IMR-90 (cell line): Measurements from ENCODE around the gene TOR4A. TPM values are rescaled to one million over a fixed set of nuclear protein-coding genes. Genes with fewer than 3 reads are reported as not detected.

Experiments
- ATAC-seq: fragments of 200-7000 bp; cut with Tn5 transposase; 2 replicates; pipeline ENCODE4 v1.9.1; 2020; ENCODE audit warnings: low read depth, mild to moderate bottlenecking, moderate library complexity
- BruUV-seq: library from RNA; stranded (reverse); fragments of 400-500 nt; replicated peaks from 2 replicates; lab custom pipeline; 2021; lab: Mats Ljungman, UMichigan
- CTCF ChIA-PET: fragments of 300-600 bp; formaldehyde crosslinking; extraction: SDS; loops from one replicate; lab custom pipeline; 2021; ENCODE audit warnings: antibody characterized with exemption; lab: Yijun Ruan, JAX
- POLR2A ChIA-PET: fragments of 300-600 bp; sonication (Branson Sonifier 250); formaldehyde crosslinking; loops from one replicate; lab custom pipeline; 2022; ENCODE audit warnings: antibody characterized with exemption; ENCODE audit not compliant: unreplicated experiment; lab: Charles Lee
- DNase-seq: peaks from one replicate; pipeline ENCODE4 v3.0.0; 2013
- H2AFZ ChIP-seq: replicated peaks from 2 replicates; pipeline ENCODE3; 2013; ENCODE audit warnings: low read length, mild to moderate bottlenecking; ENCODE audit not compliant: poor library complexity
- H2AK5ac ChIP-seq: 2 replicates; pipeline ENCODE4 v1.6.1; 2013; ENCODE audit warnings: low read depth, low read length, inconsistent platforms
- H2AK9ac ChIP-seq: replicated peaks from 2 replicates; pipeline ENCODE3; 2013; ENCODE audit warnings: mild to moderate bottlenecking, low read depth, low read length, moderate library complexity; ENCODE audit not compliant: poor library complexity
- H2BK120ac ChIP-seq: 2 replicates; pipeline ENCODE4 v1.6.1; 2013; ENCODE audit warnings: low read depth, low read length, inconsistent platforms
- H2BK15ac ChIP-seq: 3 replicates; pipeline ENCODE4 v1.6.1; 2013; ENCODE audit warnings: low read depth, low read length, inconsistent platforms
- H2BK20ac ChIP-seq: 2 replicates; pipeline ENCODE4 v1.6.1; 2013; ENCODE audit warnings: low read depth, mild to moderate bottlenecking, inconsistent platforms, low read length, moderate library complexity
- H2BK5ac ChIP-seq: 2 replicates; pipeline ENCODE4 v1.6.1; 2013; ENCODE audit warnings: mild to moderate bottlenecking, low read depth, low read length, inconsistent platforms; ENCODE audit not compliant: poor library complexity, severe bottlenecking
- H3K14ac ChIP-seq: replicated peaks from 2 replicates; pipeline ENCODE4 v1.6.1; 2013; ENCODE audit warnings: low read depth, low read length, inconsistent platforms
- H3K18ac ChIP-seq: 2 replicates; pipeline ENCODE4 v1.6.1; 2013; ENCODE audit warnings: low read depth, low read length, control low read depth
- H3K23ac ChIP-seq: 2 replicates; pipeline ENCODE4 v1.6.1; 2013; ENCODE audit warnings: low read depth, low read length, inconsistent platforms
- H3K27ac ChIP-seq: 2 replicates; pipeline ENCODE4 v1.5.1; 2013; ENCODE audit warnings: mild to moderate bottlenecking, control low read depth, low read length; ENCODE audit not compliant: insufficient read depth
- H3K27me3 ChIP-seq: 2 replicates; pipeline ENCODE4 v1.6.1; 2013; ENCODE audit warnings: low read length; ENCODE audit not compliant: control insufficient read depth, insufficient read depth
- H3K36me3 ChIP-seq: 2 replicates; pipeline ENCODE4 v1.6.1; 2013; ENCODE audit warnings: low read length, mixed read lengths; ENCODE audit not compliant: control insufficient read depth, insufficient read depth
- H3K4ac ChIP-seq: 2 replicates; pipeline ENCODE4 v1.6.1; 2013; ENCODE audit warnings: low read depth, low read length, inconsistent platforms
- H3K4me1 ChIP-seq: 2 replicates; pipeline ENCODE4 v1.6.1; 2013; ENCODE audit warnings: low read length, mixed read lengths; ENCODE audit not compliant: control insufficient read depth, insufficient read depth
- H3K4me2 ChIP-seq: 2 replicates; pipeline ENCODE4 v1.6.1; 2013; ENCODE audit warnings: low read depth, mild to moderate bottlenecking, control low read depth, low read length, moderate library complexity
- H3K4me3 ChIP-seq: 2 replicates; pipeline ENCODE4 v1.5.1; 2013; ENCODE audit warnings: low read depth, mild to moderate bottlenecking, control low read depth, low read length, moderate library complexity; ENCODE audit not compliant: insufficient read depth
- H3K56ac ChIP-seq: 2 replicates; pipeline ENCODE4 v1.6.1; 2013; ENCODE audit warnings: low read length, inconsistent platforms; ENCODE audit not compliant: insufficient read depth; ENCODE audit errors: extremely low read depth
- H3K79me1 ChIP-seq, 2 experiments: 2 replicates each; pipeline ENCODE4 v1.6.1; 2013; ENCODE audit warnings: low read length in 2 of 2, inconsistent platforms in 1 of 2, low read depth in 1 of 2
- H3K9ac ChIP-seq: 2 replicates; pipeline ENCODE4 v1.6.1; 2013; ENCODE audit warnings: low read depth, low read length, control low read depth
- H3K9me1 ChIP-seq: 2 replicates; pipeline ENCODE4 v1.6.1; 2013; ENCODE audit warnings: low read length, inconsistent platforms; ENCODE audit not compliant: insufficient read depth
- H3K9me3 ChIP-seq: 2 replicates; pipeline ENCODE4 v1.6.1; 2013; ENCODE audit warnings: low read length; ENCODE audit not compliant: control insufficient read depth, insufficient read depth
- H4K20me1 ChIP-seq: 2 replicates; pipeline ENCODE4 v1.6.1; 2013; ENCODE audit warnings: low read length, inconsistent platforms; ENCODE audit not compliant: insufficient read depth
- H4K5ac ChIP-seq: 2 replicates; pipeline ENCODE4 v1.6.1; 2013; ENCODE audit warnings: mild to moderate bottlenecking, low read depth, low read length, control low read depth
- H4K8ac ChIP-seq, 2 experiments: 2 replicates each; pipeline ENCODE4 v1.6.1; 2013; ENCODE audit warnings: low read depth in 2 of 2, low read length in 2 of 2, control low read depth in 1 of 2, inconsistent platforms in 1 of 2
- H4K91ac ChIP-seq: 2 replicates; pipeline ENCODE4 v1.6.1; 2013; ENCODE audit warnings: low read depth, low read length, inconsistent platforms; ENCODE audit not compliant: insufficient read depth
- BHLHE40 ChIP-seq: fragments of 150-350 bp; IDR thresholded peaks from 2 replicates; pipeline ENCODE4 v1.6.1; 2016; ENCODE audit warnings: mild to moderate bottlenecking, low read depth, low read length
- CEBPB ChIP-seq: IDR thresholded peaks from 2 replicates; pipeline ENCODE4 v1.6.1; 2012; ENCODE audit warnings: low read depth, low read length, improper control_type of control experiment
- FOS ChIP-seq: fragments of 150-350 bp; IDR thresholded peaks from 2 replicates; pipeline ENCODE4 v1.6.1; 2016; ENCODE audit warnings: low read depth, low read length
- MAFK ChIP-seq: IDR thresholded peaks from 2 replicates; pipeline ENCODE4 v1.6.1; 2012; ENCODE audit warnings: low read depth, low read length, improper control_type of control experiment
- MAZ ChIP-seq: IDR thresholded peaks from 2 replicates; pipeline ENCODE4 v1.6.1; 2012; ENCODE audit warnings: low read depth, mild to moderate bottlenecking, low read length, improper control_type of control experiment, moderate library complexity, borderline replicate concordance
- MXI1 ChIP-seq: IDR thresholded peaks from 2 replicates; pipeline ENCODE4 v1.6.1; 2012; ENCODE audit warnings: low read depth, mild to moderate bottlenecking, low read length, moderate library complexity, borderline replicate concordance
- NFE2L2 ChIP-seq: fragments of 150-350 bp; IDR thresholded peaks from 2 replicates; pipeline ENCODE4 v1.6.1; 2016; ENCODE audit warnings: low read depth, mild to moderate bottlenecking, low read length
- POLR2A ChIP-seq: IDR thresholded peaks from 2 replicates; pipeline ENCODE4 v1.6.1; 2012; ENCODE audit warnings: mild to moderate bottlenecking, low read depth, low read length
- RAD21 ChIP-seq: IDR thresholded peaks from 2 replicates; pipeline ENCODE4 v1.6.1; 2012; ENCODE audit warnings: low read length, improper control_type of control experiment
- RCOR1 ChIP-seq: IDR thresholded peaks from 2 replicates; pipeline ENCODE4 v1.6.1; 2012; ENCODE audit warnings: mild to moderate bottlenecking, low read length, improper control_type of control experiment; ENCODE audit not compliant: insufficient replicate concordance
- RFX5 ChIP-seq: IDR thresholded peaks from 2 replicates; pipeline ENCODE4 v1.8.0; 2012; ENCODE audit warnings: low read depth, mild to moderate bottlenecking, low read length, moderate library complexity
- SMC3 ChIP-seq: fragments of 150-350 bp; IDR thresholded peaks from 2 replicates; pipeline ENCODE4 v1.6.1; 2016; ENCODE audit warnings: low read depth, mild to moderate bottlenecking, antibody characterized with exemption, low read length, moderate library complexity
- WGBS, 2 experiments: methylation state at CpG; one replicate each; pipeline versions ENCODE4 v1.1.5 to v1.1.7; 2013; ENCODE audit warnings: missing lambda C conversion rate in 2 of 2; ENCODE audit not compliant: insufficient read length in 1 of 2; ENCODE audit errors: extremely low coverage in 2 of 2; 5-methylcytosine and 5-hydroxymethylcytosine counted together
- dilution Hi-C: fragments of 300-500 bp; cut with HindIII; formaldehyde crosslinking; loops from one replicate; pipeline ENCODE4 v1.14.3; 2018; ENCODE audit warnings: low sequenced_read_pairs; ENCODE audit not compliant: unreplicated experiment
- in situ Hi-C: fragments of 300-500 bp; cut with MboI; formaldehyde crosslinking; loops from 3 replicates; pipeline ENCODE4 v1.14.3; 2019; ENCODE audit warnings: low sequenced_read_pairs, inconsistent platforms, mixed read lengths
- intact Hi-C: fragments of 100-400 bp; cut with micrococcal nuclease; formaldehyde crosslinking; loops from 2 replicates; pipeline ENCODE4 v1.10.0; 2022
- polyA plus RNA-seq, 3 experiments: library from polyadenylated mRNA; depleted of rRNA; stranded (reverse); fragments of >200 nt; gene quantifications; 2 replicates each; pipeline ENCODE4 v1.2.3, GENCODE V29; 2012; ENCODE audit warnings: low replicate concordance in 1 of 3
- total RNA-seq: library from RNA; depleted of rRNA; stranded (reverse); fragments of >200 nt; gene quantifications from 2 replicates; pipeline ENCODE4 v1.2.3, GENCODE V29; 2012
- TF ChIP-seq, protein P1 (sequence below): conservative IDR thresholded peaks from 2 replicates; pipeline ENCODE4 v1.5.1; 2012; ENCODE audit warnings: mild to moderate bottlenecking, low read depth, low read length, improper control_type of control experiment

TOR4A gene
- total and polyA plus RNA-seq, 2 of the 4 experiments (the other 2 are of a cell fraction), result 9.7 to 22.9 TPM

DNA sequence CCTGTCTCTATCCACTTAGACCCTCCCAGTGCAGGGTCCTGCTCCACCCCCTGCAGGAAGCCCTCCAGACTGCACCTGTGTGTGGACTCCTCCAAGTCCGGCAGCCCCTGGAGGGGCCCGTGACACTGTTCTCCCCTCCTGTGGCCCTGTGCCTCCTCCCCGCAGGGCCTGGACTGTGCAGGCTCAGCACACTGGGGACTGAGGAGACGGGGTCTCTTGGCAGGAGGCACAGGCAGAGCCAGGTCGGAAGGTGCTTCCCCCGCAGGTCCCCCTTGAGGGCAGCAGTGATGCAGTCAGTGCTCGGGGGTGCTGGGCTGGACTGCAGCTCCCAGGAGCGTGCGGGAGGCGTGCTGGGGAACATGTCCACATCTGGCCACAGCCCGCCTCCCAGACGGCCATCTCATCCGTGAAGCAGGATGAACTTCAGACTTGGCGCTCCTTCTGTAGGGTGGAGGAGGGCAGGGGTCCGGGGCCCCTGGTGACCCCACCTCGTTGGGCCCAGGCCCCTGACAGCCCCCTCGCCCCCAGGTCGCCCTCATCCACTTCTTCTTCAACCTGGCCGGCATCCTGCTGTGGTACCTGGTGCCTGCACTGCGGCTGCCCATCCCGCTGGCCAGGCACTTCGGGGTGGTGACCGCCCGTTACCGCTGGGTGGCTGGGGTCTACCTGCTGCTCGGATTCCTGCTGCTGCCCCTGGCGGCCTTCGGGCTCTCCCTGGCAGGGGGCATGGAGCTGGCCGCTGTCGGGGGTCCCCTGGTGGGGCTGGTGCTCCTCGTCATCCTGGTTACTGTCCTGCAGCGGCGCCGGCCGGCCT lies 41.9 kb upstream of the TOR4A start (continued):
- no peak for TF ChIP-seq RFX5

DNA sequence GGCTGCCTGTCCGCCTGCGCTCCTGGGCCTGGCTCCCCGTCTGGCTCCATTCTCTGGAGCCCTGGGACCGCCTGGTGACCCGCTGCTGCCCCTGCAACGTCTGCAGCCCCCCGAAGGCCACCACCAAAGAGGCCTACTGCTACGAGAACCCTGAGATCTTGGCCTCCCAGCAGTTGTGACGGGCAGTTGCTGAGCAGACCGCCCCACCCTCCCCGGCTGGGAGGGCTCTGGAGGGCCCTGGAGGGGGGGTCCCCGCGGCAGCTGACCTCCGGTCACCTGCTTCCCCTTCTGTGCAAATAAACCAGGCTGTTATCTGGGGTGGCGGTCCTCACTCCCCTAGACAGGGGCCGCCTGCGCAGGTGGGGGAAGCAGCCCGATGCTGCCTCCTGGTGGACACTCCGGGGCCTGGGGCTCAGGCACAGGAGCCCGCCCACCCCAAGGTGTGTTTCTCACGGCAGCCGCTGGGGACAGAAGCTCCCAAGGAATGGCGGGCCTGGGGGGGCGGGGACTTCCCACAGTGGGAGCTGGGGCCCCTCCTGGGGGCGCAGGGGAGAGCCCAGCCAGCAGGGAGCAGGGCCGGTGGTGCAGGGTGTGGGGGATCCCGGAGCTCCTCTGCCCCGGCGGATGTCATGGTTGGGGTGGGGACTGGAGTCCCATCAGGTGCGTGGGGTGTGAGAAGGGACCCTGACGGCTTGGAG lies 41.1 kb upstream of the TOR4A start:
- Histone ChIP-seq H4K8ac (no peak overlapping the region), H2AK5ac (peak overlapping the region; percentile 73; the same call in 1 of the 2 replicates), H3K36me3 (no peaks in the 10 kb centered on the region), H3K18ac (no peak overlapping the region), H4K20me1 (peaks cover 6% of the 10 kb centered on the region; the same call in 1 of the 2 replicates), H3K9me1 (no peaks in the 10 kb centered on the region), H2AK9ac (peak overlapping the region; percentile 89), H3K79me1 (peaks cover 8 to 27% of the 10 kb centered on the region in 2 experiments; a peak in 3 of 4 replicates), H3K27ac (no peak overlapping the region), H2BK15ac (no peak overlapping the region), H3K56ac (no peak overlapping the region), H3K14ac (no peak overlapping the region), H4K5ac (no peak overlapping the region), H2AFZ (peak overlapping the region; percentile 63), H2BK120ac (no peak overlapping the region), H3K4ac (no peak overlapping the region), H2BK5ac (no peak overlapping the region), H3K23ac (no peak overlapping the region), H3K4me1 (peaks cover 5% of the 10 kb centered on the region; the same call in 1 of the 2 replicates), H2BK20ac (no peak overlapping the region), H3K27me3 (0 out of 2 replicates have a peak, but pooled peaks cover 1% of the 10 kb centered on the region), H4K91ac (no peak overlapping the region), H3K4me3 (no peak overlapping the region), H3K9me3 (no peaks in the 10 kb centered on the region), H3K9ac (no peak overlapping the region), H3K4me2 (no peak overlapping the region)
- in situ Hi-C loops, result no loop called here
- TF ChIP-seq RCOR1, result no peak
- TF ChIP-seq, protein P1, sequence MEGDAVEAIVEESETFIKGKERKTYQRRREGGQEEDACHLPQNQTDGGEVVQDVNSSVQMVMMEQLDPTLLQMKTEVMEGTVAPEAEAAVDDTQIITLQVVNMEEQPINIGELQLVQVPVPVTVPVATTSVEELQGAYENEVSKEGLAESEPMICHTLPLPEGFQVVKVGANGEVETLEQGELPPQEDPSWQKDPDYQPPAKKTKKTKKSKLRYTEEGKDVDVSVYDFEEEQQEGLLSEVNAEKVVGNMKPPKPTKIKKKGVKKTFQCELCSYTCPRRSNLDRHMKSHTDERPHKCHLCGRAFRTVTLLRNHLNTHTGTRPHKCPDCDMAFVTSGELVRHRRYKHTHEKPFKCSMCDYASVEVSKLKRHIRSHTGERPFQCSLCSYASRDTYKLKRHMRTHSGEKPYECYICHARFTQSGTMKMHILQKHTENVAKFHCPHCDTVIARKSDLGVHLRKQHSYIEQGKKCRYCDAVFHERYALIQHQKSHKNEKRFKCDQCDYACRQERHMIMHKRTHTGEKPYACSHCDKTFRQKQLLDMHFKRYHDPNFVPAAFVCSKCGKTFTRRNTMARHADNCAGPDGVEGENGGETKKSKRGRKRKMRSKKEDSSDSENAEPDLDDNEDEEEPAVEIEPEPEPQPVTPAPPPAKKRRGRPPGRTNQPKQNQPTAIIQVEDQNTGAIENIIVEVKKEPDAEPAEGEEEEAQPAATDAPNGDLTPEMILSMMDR, result peak; percentile 100
- no peak for TF ChIP-seq NFE2L2
- no peak for TF ChIP-seq MAFK
- TF ChIP-seq POLR2A, result no peak
- TF ChIP-seq RAD21, result peak; percentile 81
- no peak for TF ChIP-seq CEBPB
- TF ChIP-seq FOS, result no peak
- TF ChIP-seq MAZ, result peak; percentile 83
- TF ChIP-seq MXI1, result no peak
- TF ChIP-seq BHLHE40, result no peak
- TF ChIP-seq SMC3, result peak; percentile 79
- TF ChIP-seq RFX5, result no peak
- CTCF ChIA-PET, result interaction anchor here (0.6 to 1.0 kb wide), 7 partner anchors 9 to 153 kb away, joined by 3 to 6 read pairs (median 3); partner anchors contain the start of genes DPP7 and RNF224
- intact Hi-C loops, result no loop called here
- ATAC-seq (peak; percentile 36), DNase-seq (peak; percentile 63)
- WGBS, 2 experiments, result 39% methylated on average over 12 of the region's 31 CpGs; no CpG with 5 or more reads in 1 of the 2 experiments
- no TSS peak for BruUV-seq
- dilution Hi-C loops, result no loop called here
- POLR2A ChIA-PET, result interaction anchor here (0.5 to 0.6 kb wide), 2 partner anchors 20 to 23 kb away, joined by 3 read pairs; no protein-coding TSS in a partner anchor
